ENCODE data around the gene NCSTN.

Gene NCSTN

DNA sequence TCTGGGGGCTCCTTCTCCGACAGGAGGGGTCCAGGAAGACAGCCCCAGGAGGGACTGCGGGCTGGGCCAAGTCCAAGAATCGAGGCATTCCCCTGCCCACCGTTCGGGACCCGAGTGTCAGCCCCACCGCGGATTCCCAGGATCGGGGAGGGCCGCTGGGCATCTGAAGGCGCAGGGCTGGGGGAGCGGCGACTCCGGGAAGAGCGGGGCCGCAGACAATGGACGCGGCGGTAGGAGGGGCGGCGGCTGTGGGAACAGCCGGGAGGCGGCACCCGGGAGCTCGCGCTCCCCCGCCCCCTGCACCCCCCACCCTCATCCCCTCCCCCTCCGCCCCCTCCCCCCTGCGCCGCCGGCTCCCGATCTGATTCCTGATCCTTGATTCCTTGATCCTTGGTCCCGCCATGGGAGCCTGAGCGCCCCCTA lies 57.1 kb downstream of the NCSTN start, which contains the start of gene VANGL2:
Gene VANGL2 (plus strand): TSS at position 342 of the 423 bp plus-strand sequence. CDS start 15,274 bp downstream, outside the sequence.
- no peak within 1 kb of the TSS for H3K4me3 ChIP-seq (ENCODE audit: low read depth, low read length)

DNA sequence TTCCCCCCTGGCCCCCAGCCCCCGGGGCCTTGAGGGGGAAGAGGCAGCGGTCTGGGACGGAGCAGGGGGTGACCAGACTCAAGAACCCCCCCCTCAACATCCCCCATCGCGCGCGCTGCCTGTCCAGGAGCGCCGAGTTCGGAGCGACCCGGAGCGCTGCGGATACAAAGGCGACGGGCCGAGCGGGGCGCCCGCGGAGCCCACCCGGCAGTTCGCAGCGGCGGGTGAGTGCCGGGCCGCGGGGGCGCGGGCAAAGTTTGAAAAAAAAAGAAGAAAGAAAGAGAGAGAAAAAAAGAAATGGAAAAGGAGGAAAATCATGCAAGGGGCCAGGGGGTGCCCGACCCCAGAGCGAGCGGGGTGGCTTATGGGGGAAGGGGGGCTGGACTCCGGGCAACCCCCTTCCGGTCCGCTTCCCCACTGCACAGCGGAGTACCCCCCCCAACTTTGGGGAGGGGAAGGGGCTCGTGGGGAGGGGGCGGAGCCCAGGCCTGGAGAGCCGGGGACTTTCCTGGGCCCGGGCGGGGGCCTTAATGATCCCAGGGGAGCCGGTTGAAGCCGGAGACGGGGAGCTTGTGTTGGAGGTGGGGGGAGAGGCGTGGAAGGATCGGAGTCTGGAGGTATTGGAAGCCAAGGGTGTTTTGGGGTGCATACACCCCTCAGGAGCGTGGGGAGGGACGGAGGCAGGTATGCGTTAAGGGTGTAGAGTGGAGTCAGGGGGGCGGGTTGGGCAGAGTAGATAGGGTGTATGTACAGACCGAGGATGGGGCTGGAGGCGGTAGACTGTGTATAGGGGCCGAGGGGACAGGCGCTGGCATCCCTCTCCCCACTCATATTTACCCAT lies 57.7 kb downstream of the NCSTN start:
- TF ChIP-seq, protein P1, sequence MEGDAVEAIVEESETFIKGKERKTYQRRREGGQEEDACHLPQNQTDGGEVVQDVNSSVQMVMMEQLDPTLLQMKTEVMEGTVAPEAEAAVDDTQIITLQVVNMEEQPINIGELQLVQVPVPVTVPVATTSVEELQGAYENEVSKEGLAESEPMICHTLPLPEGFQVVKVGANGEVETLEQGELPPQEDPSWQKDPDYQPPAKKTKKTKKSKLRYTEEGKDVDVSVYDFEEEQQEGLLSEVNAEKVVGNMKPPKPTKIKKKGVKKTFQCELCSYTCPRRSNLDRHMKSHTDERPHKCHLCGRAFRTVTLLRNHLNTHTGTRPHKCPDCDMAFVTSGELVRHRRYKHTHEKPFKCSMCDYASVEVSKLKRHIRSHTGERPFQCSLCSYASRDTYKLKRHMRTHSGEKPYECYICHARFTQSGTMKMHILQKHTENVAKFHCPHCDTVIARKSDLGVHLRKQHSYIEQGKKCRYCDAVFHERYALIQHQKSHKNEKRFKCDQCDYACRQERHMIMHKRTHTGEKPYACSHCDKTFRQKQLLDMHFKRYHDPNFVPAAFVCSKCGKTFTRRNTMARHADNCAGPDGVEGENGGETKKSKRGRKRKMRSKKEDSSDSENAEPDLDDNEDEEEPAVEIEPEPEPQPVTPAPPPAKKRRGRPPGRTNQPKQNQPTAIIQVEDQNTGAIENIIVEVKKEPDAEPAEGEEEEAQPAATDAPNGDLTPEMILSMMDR (IDR thresholded peaks at IDR 0.05; ENCODE audit: low read depth, low read length), result no peak
- H3K4me3 ChIP-seq (ENCODE audit: low read depth, low read length), result no peak overlapping the region

More for the DNA sequence above, 57.1 kb downstream of the NCSTN start, which contains the start of gene VANGL2:
- TF ChIP-seq, protein P1 (IDR thresholded peaks at IDR 0.05; ENCODE audit: low read depth, low read length), result no peak

DNA sequence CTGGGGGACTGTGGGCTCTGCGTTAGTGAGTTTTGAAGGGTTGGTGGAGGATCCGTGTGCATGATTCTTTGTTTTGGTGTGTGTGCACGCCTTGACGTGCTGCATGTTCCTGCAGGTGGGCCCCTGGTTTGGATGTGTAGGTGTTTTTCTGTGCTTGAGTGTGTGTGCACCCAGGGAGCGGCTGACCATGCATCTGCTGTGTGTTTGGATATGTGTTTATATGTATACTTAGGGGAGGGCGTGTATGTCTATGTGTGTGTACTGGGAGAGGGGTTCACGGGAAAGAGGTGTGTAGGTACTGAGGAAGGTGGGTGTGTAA lies 58.3 kb downstream of the NCSTN start:
- TF ChIP-seq, protein P1 (IDR thresholded peaks at IDR 0.05; ENCODE audit: low read depth, low read length), result no peak

DNA sequence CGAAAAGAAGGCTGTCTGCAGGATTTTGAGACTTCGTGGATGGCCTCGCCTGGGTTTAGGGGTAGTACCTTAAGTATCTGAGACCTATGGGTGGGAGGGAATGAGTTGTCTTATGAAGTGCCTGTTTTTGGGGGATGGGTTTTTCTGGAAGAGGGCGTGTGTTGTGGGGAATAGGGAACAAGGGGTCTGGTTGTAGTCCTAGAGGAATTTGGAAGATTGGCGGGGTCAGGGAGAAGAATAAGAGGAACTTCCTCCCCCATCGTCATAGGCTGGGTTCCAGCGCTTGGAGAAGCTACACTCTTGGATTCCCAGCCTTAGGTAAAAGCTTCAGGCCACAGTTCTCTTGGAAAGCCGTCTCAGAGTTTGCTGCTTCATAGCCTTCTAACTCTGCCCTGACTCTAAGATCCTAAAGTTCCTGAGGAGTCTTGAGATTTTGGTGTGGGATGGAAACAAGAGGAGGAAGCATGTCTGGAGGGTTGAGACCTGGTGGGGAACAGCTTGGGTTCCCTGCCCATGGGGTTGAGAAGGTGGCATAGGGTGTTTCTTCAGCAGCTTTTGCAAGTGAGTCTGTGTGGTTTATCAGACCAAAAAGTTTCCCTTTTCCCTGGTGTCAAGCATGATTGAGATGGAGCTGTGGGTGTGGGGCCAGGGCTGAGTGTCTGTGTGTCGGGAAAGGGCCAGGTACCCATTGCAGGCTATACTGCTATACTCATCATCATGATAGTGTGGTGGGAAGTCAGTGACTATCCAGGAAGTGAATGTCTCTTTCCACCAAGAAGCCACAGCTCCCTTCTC lies 59.0 kb downstream of the NCSTN start:
- TF ChIP-seq, protein P1 (IDR thresholded peaks at IDR 0.05; ENCODE audit: low read depth, low read length), result no peak
- no peak overlapping the region for H3K4me3 ChIP-seq (ENCODE audit: low read depth, low read length)

More for the DNA sequence above, 58.3 kb downstream of the NCSTN start:
- H3K4me3 ChIP-seq (ENCODE audit: low read depth, low read length), result no peak overlapping the region

DNA sequence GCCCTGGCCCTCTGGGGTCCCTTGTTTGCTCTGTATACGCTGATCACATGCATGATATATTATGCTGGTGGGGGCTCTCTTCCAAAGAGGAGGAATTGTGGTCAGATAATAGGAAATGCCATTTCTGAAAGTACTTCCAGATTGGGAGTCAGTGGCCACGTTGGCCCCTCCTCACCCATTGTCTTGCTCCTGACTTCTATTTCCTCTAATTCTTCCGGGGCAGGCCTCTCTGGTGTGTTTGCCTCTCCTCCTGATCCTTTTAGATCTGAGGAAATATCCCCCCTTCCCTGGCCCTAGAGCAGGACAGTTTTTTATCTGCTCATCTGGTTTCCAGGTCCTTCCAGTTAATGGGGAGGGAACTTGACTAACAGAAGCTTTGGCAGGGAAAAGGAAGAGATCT lies 60.1 kb downstream of the NCSTN start:
- no peak overlapping the region for H3K4me3 ChIP-seq (ENCODE audit: low read depth, low read length)
- TF ChIP-seq, protein P1 (IDR thresholded peaks at IDR 0.05; ENCODE audit: low read depth, low read length), result no peak

DNA sequence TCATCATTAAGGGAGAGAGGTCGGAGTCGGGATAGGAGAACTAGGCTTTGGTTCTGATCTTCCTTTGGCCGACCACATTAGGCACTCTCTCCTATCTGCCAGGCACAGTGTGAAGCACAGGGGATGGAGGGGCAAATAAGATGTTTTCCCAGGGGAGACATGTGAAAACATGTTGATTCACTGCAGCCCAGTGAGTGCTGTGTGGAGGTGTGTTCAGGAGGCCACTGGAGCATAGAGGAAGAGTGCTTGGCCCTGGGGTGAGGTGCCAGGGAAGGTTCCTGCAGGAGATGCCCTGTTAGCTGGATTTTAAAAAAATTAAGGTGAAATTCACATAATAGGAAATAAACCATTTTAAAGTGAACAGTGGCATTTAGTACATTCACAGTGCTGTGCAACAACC lies 60.9 kb downstream of the NCSTN start:
- TF ChIP-seq, protein P1 (IDR thresholded peaks at IDR 0.05; ENCODE audit: low read depth, low read length), result no peak
- no peak overlapping the region for H3K4me3 ChIP-seq (ENCODE audit: low read depth, low read length)
